ENCODE data around the gene FLYWCH1. TPM values are rescaled to one million over a fixed set of nuclear protein-coding genes. Genes with fewer than 3 reads are reported as not detected.
A peak's percentile ranks its signal among the peaks of the same experiment; 100 is the strongest.

Gene FLYWCH1
- total RNA-seq, 1 experiment from 2014 or later, result 32.6 TPM

DNA sequence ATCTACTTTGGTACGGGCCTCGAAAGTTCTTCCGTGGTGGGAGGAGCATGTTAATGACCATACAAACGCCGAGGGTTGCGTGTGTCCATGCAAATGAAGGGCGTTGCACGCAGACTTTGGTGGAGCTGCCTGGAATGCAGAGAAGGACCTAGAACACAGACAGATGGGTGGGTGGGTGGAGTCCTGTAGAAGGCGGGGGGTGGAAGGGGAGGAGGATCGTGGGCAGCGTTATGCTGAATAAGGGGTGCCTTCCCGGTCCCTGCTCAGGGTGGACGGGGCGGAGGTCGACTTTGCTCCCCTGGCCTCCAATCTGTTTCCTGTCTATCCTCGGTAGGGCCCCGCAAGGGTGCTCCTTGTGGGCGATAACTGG lies 56.6 kb downstream of the FLYWCH1 start (continued):
- TF ChIP-seq, protein P1, sequence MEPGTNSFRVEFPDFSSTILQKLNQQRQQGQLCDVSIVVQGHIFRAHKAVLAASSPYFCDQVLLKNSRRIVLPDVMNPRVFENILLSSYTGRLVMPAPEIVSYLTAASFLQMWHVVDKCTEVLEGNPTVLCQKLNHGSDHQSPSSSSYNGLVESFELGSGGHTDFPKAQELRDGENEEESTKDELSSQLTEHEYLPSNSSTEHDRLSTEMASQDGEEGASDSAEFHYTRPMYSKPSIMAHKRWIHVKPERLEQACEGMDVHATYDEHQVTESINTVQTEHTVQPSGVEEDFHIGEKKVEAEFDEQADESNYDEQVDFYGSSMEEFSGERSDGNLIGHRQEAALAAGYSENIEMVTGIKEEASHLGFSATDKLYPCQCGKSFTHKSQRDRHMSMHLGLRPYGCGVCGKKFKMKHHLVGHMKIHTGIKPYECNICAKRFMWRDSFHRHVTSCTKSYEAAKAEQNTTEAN (CRISPR knock-in tag; IDR thresholded peaks at IDR 0.05), result no peak
- no peak for TF ChIP-seq NR1H2 (CRISPR knock-in tag; IDR thresholded peaks at IDR 0.05)
- TF ChIP-seq, protein P2, sequence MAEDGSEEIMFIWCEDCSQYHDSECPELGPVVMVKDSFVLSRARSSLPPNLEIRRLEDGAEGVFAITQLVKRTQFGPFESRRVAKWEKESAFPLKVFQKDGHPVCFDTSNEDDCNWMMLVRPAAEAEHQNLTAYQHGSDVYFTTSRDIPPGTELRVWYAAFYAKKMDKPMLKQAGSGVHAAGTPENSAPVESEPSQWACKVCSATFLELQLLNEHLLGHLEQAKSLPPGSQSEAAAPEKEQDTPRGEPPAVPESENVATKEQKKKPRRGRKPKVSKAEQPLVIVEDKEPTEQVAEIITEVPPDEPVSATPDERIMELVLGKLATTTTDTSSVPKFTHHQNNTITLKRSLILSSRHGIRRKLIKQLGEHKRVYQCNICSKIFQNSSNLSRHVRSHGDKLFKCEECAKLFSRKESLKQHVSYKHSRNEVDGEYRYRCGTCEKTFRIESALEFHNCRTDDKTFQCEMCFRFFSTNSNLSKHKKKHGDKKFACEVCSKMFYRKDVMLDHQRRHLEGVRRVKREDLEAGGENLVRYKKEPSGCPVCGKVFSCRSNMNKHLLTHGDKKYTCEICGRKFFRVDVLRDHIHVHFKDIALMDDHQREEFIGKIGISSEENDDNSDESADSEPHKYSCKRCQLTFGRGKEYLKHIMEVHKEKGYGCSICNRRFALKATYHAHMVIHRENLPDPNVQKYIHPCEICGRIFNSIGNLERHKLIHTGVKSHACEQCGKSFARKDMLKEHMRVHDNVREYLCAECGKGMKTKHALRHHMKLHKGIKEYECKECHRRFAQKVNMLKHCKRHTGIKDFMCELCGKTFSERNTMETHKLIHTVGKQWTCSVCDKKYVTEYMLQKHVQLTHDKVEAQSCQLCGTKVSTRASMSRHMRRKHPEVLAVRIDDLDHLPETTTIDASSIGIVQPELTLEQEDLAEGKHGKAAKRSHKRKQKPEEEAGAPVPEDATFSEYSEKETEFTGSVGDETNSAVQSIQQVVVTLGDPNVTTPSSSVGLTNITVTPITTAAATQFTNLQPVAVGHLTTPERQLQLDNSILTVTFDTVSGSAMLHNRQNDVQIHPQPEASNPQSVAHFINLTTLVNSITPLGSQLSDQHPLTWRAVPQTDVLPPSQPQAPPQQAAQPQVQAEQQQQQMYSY (CRISPR knock-in tag; IDR thresholded peaks at IDR 0.05), result no peak

DNA sequence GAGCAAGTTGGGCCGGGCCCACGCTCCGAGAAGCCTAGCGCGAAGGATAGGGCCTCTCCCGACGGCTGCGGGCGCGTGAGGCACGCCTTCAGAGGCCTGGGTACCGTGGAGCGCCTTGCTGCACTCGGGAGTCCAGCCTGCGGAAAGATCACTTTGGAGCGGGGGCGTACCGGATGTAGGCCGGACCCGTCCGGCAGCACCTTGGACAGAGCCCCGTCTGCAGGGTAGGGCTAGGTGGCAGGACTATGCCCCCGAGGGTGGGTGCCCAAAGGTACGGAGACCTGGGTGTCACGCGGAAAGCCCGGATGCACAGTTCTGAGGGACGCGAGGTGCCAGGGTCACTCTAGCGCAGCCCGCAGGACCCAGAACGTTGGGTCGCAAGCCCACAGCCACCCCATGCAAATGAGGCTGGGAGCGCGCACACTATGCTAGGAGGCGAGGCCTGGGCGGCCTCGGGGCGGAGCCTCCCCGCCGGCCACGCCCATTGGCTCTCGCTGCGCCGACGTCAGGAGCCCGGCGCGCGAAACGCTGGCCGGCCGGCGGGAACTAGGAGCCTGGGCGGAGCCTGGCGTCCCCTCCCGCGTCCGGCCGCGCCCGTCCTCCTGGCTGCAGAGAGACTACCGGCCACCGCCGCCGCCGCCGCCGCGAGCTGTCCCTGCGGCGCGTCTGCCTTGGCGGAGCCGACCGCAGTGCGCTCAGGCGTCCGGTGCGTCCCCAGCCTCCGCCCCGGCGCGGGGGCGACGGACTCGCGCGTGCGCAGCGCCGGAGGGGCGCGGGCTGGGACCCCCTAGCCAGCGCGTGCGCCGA lies 57.2 kb downstream of the FLYWCH1 start, which contains the start of gene PAQR4:
TSS of gene PAQR4 (plus strand) at position 611 of the 807 bp plus-strand sequence. CDS start 327 bp downstream, outside the sequence.
- DNase-seq (ENCODE audit: low spot score), result peak; percentile 89
- Mint-ChIP-seq H3K36me3 (peaks cover 9% of the 10 kb centered on the region; the same call in 1 of the 2 replicates), H3K27me3 (ENCODE audit: low read depth) (peaks cover 33% of the 10 kb centered on the region), H3K27ac (no peak within 1 kb of the TSS), H3K9me3 (no peaks in the 10 kb centered on the region), H3K4me1 (peaks cover 27% of the 10 kb centered on the region), H3K4me3 (peak within 1 kb of the TSS; percentile 66)
- peak; percentile 62 for ATAC-seq
- ChIA-PET CTCF (interaction anchor here (0.7 to 4.2 kb wide), 18 partner anchors 8 to 161 kb away, joined by 3 to 46 read pairs (median 6); partner anchors contain the start of genes CLDN9 and PKMYT1), POLR2A (interaction anchor here (0.7 to 2.0 kb wide), 6 partner anchors 12 to 86 kb away, joined by 3 to 11 read pairs (median 8); partner anchors contain the start of genes FLYWCH2, PKMYT1 and TNFRSF12A)
- TF ChIP-seq SMAD3 (CRISPR knock-in tag; IDR thresholded peaks at IDR 0.05; ENCODE audit: borderline replicate concordance) (peak; percentile 84; the same call in 1 of the 2 replicates), NR2C2 (CRISPR knock-in tag; IDR thresholded peaks at IDR 0.05) (0 out of 2 replicates have a peak, but pooled peaks have one; percentile 29), RELA (CRISPR knock-in tag; IDR thresholded peaks at IDR 0.05; ENCODE audit: borderline replicate concordance) (peak; percentile 61; the same call in 1 of the 2 replicates), ZNF416 (CRISPR knock-in tag; IDR thresholded peaks at IDR 0.05) (no peak), NFE2L1 (CRISPR knock-in tag; IDR thresholded peaks at IDR 0.05) (peak; percentile 69; the same call in 1 of the 2 replicates), MYBL2 (CRISPR knock-in tag; IDR thresholded peaks at IDR 0.05) (peak; percentile 85; the same call in 1 of the 2 replicates), NR1H2 (CRISPR knock-in tag; IDR thresholded peaks at IDR 0.05) (no peak), RORB (CRISPR knock-in tag; IDR thresholded peaks at IDR 0.05) (no peak), ETV6 (CRISPR knock-in tag; IDR thresholded peaks at IDR 0.05) (peak; percentile 96), MXD4 (CRISPR knock-in tag; IDR thresholded peaks at IDR 0.05; ENCODE audit: borderline replicate concordance) (no peak), GTF2I (CRISPR knock-in tag; conservative IDR thresholded peaks at IDR 0.05) (no peak), FOXJ3 (CRISPR knock-in tag; IDR thresholded peaks at IDR 0.05; ENCODE audit: borderline replicate concordance) (no peak), OVOL2 (CRISPR knock-in tag; IDR thresholded peaks at IDR 0.05; ENCODE audit: borderline replicate concordance) (no peak), JUN (CRISPR knock-in tag; IDR thresholded peaks at IDR 0.05) (peak; percentile 92), TEAD4 (CRISPR knock-in tag; IDR thresholded peaks at IDR 0.05) (peak; percentile 85), GABPB1 (CRISPR knock-in tag; IDR thresholded peaks at IDR 0.05) (peak; percentile 87)
- TF ChIP-seq, protein P3, sequence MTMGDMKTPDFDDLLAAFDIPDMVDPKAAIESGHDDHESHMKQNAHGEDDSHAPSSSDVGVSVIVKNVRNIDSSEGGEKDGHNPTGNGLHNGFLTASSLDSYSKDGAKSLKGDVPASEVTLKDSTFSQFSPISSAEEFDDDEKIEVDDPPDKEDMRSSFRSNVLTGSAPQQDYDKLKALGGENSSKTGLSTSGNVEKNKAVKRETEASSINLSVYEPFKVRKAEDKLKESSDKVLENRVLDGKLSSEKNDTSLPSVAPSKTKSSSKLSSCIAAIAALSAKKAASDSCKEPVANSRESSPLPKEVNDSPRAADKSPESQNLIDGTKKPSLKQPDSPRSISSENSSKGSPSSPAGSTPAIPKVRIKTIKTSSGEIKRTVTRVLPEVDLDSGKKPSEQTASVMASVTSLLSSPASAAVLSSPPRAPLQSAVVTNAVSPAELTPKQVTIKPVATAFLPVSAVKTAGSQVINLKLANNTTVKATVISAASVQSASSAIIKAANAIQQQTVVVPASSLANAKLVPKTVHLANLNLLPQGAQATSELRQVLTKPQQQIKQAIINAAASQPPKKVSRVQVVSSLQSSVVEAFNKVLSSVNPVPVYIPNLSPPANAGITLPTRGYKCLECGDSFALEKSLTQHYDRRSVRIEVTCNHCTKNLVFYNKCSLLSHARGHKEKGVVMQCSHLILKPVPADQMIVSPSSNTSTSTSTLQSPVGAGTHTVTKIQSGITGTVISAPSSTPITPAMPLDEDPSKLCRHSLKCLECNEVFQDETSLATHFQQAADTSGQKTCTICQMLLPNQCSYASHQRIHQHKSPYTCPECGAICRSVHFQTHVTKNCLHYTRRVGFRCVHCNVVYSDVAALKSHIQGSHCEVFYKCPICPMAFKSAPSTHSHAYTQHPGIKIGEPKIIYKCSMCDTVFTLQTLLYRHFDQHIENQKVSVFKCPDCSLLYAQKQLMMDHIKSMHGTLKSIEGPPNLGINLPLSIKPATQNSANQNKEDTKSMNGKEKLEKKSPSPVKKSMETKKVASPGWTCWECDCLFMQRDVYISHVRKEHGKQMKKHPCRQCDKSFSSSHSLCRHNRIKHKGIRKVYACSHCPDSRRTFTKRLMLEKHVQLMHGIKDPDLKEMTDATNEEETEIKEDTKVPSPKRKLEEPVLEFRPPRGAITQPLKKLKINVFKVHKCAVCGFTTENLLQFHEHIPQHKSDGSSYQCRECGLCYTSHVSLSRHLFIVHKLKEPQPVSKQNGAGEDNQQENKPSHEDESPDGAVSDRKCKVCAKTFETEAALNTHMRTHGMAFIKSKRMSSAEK (CRISPR knock-in tag; IDR thresholded peaks at IDR 0.05; ENCODE audit: borderline replicate concordance), result no peak
- TF ChIP-seq, protein P4, sequence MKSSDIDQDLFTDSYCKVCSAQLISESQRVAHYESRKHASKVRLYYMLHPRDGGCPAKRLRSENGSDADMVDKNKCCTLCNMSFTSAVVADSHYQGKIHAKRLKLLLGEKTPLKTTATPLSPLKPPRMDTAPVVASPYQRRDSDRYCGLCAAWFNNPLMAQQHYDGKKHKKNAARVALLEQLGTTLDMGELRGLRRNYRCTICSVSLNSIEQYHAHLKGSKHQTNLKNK (CRISPR knock-in tag; IDR thresholded peaks at IDR 0.05), result no peak
- TF ChIP-seq, protein P5, sequence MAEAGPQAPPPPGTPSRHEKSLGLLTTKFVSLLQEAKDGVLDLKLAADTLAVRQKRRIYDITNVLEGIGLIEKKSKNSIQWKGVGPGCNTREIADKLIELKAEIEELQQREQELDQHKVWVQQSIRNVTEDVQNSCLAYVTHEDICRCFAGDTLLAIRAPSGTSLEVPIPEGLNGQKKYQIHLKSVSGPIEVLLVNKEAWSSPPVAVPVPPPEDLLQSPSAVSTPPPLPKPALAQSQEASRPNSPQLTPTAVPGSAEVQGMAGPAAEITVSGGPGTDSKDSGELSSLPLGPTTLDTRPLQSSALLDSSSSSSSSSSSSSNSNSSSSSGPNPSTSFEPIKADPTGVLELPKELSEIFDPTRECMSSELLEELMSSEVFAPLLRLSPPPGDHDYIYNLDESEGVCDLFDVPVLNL (CRISPR knock-in tag; IDR thresholded peaks at IDR 0.05; ENCODE audit: borderline replicate concordance, low read depth), result peak; percentile 92
- TF ChIP-seq, protein P6, sequence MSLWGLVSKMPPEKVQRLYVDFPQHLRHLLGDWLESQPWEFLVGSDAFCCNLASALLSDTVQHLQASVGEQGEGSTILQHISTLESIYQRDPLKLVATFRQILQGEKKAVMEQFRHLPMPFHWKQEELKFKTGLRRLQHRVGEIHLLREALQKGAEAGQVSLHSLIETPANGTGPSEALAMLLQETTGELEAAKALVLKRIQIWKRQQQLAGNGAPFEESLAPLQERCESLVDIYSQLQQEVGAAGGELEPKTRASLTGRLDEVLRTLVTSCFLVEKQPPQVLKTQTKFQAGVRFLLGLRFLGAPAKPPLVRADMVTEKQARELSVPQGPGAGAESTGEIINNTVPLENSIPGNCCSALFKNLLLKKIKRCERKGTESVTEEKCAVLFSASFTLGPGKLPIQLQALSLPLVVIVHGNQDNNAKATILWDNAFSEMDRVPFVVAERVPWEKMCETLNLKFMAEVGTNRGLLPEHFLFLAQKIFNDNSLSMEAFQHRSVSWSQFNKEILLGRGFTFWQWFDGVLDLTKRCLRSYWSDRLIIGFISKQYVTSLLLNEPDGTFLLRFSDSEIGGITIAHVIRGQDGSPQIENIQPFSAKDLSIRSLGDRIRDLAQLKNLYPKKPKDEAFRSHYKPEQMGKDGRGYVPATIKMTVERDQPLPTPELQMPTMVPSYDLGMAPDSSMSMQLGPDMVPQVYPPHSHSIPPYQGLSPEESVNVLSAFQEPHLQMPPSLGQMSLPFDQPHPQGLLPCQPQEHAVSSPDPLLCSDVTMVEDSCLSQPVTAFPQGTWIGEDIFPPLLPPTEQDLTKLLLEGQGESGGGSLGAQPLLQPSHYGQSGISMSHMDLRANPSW (CRISPR knock-in tag; conservative IDR thresholded peaks at IDR 0.05; ENCODE audit: low read depth), result no peak; the same call in 1 of the 2 replicates

All from WTC11 (cell line).